A549 (cell line): ENCODE data around the gene ADGRD1. TPM values are rescaled to one million over a fixed set of nuclear protein-coding genes. Genes with fewer than 3 reads are reported as not detected.

Source experiments
- ATAC-seq, 2 experiments: fragments of 200-7000 bp in 1 of 2; fragments of >200 bp in 1 of 2; cut with Nextera tagmentation in 1 of 2; cut with Tn5 transposase in 1 of 2; 3 replicates each; pipeline versions ENCODE4 v1.8.0 to v1.9.1; 2018 to 2020; ENCODE audit warnings: mild to moderate bottlenecking in 1 of 2, moderate library complexity in 1 of 2
- CTCF ChIA-PET: fragments of 300-600 bp; sonication (Branson Sonifier 250); formaldehyde crosslinking; extraction: SDS; loops from one replicate; lab custom pipeline; 2021; ENCODE audit warnings: antibody characterized with exemption, inconsistent platforms; lab: Yijun Ruan, JAX
- POLR2A ChIA-PET: fragments of 350-600 bp; formaldehyde crosslinking; extraction: SDS; loops from one replicate; lab custom pipeline; 2021; ENCODE audit warnings: antibody characterized with exemption, inconsistent platforms; lab: Yijun Ruan, JAX
- DNase-seq, 2 experiments: peaks; one replicate each; pipeline versions ENCODE4 v3.0.0 to v3.0.0-alpha.2; 2011 to 2016; ENCODE audit warnings: low read depth in 1 of 2, low spot score in 1 of 2
- FAIRE-seq: peaks from 2 replicates; lab custom pipeline; 2011; peaks lifted over from hg19 to GRCh38; lab: Jason Lieb, UNC
- H3K27ac ChIP-seq, 2 experiments: fragments of >200 bp; sonication (Bioruptor Twin); formaldehyde crosslinking; 3 replicates each; pipeline ENCODE4 v1.5.1; 2016 to 2017
- H3K4me1 ChIP-seq: fragments of >200 bp; sonication (Bioruptor Twin); formaldehyde crosslinking; 3 replicates; pipeline ENCODE4 v1.6.1; 2016
- H3K4me2 ChIP-seq: fragments of >200 bp; sonication (Bioruptor Twin); formaldehyde crosslinking; 3 replicates; pipeline ENCODE4 v1.6.1; 2016
- H3K4me3 ChIP-seq: fragments of >200 bp; sonication (Bioruptor Twin); formaldehyde crosslinking; 3 replicates; pipeline ENCODE4 v1.5.1; 2016
- H3K9me3 ChIP-seq: fragments of >200 bp; sonication (Bioruptor Twin); formaldehyde crosslinking; 3 replicates; pipeline ENCODE4 v1.6.1; 2016
- ATOH8 ChIP-seq: fragments of 250-450 bp; sonication (Bioruptor Pico); IDR thresholded peaks from 2 replicates; pipeline ENCODE4 v1.5.0; 2020; ENCODE audit warnings: low read depth, mild to moderate bottlenecking, moderate library complexity
- BHLHE40 ChIP-seq: IDR thresholded peaks from 2 replicates; pipeline ENCODE4 v1.6.1; 2012; ENCODE audit warnings: low read depth, low read length, inconsistent platforms
- CBX8 ChIP-seq: fragments of 200-600 bp; sonication (generic); IDR thresholded peaks from 2 replicates; pipeline ENCODE4 v1.6.1; 2016
- CEBPB ChIP-seq, 2 experiments: fragments of >200 bp in 1 of 2; sonication (Bioruptor Twin) in 1 of 2; formaldehyde crosslinking in 1 of 2; IDR thresholded peaks; 2 replicates each; pipeline ENCODE4 v1.6.1; 2012 to 2016
- CHD2 ChIP-seq: fragments of 150-350 bp; IDR thresholded peaks from 2 replicates; pipeline ENCODE4 v1.6.1; 2014; ENCODE audit warnings: low read length; ENCODE audit not compliant: partially characterized antibody
- CHD4 ChIP-seq: fragments of 200-600 bp; sonication (generic); IDR thresholded peaks from 2 replicates; pipeline ENCODE4 v1.6.1; 2016; ENCODE audit warnings: antibody characterized with exemption, mild to moderate bottlenecking, borderline replicate concordance
- ELK1 ChIP-seq: fragments of 150-350 bp; IDR thresholded peaks from 2 replicates; pipeline ENCODE4 v1.6.1; 2014; ENCODE audit warnings: low read depth, mild to moderate bottlenecking, low read length
- EP300 ChIP-seq, 2 experiments: fragments of >200 bp; sonication (Bioruptor Twin); formaldehyde crosslinking; IDR thresholded peaks; 2 replicates in 1 of 2; 3 replicates in 1 of 2; pipeline ENCODE4 v1.6.1; 2016 to 2017
- FOSL2 ChIP-seq, 2 experiments: fragments of 450-650 bp in 1 of 2; fragments of >200 bp in 1 of 2; sonication (Bioruptor Twin) in 1 of 2; formaldehyde crosslinking; IDR thresholded peaks; 2 replicates each; pipeline versions ENCODE4 v1.5.0 to v1.6.1; 2016 to 2020; ENCODE audit warnings: mild to moderate bottlenecking in 1 of 2, moderate library complexity in 1 of 2
- HDAC2 ChIP-seq: fragments of 200-600 bp; sonication (generic); IDR thresholded peaks from 2 replicates; pipeline ENCODE4 v1.6.1; 2016
- HMGXB4 ChIP-seq: fragments of 250-450 bp; sonication (Bioruptor Pico); IDR thresholded peaks from 2 replicates; pipeline ENCODE4 v1.5.0; 2021; ENCODE audit warnings: mild to moderate bottlenecking, moderate library complexity, borderline replicate concordance
- HOXB13 ChIP-seq: fragments of 250-450 bp; sonication (Bioruptor Pico); IDR thresholded peaks from 2 replicates; pipeline ENCODE4 v1.5.0; 2020; ENCODE audit warnings: low read depth, mild to moderate bottlenecking, moderate library complexity
- JUN ChIP-seq, 2 experiments: fragments of >200 bp; sonication (Bioruptor Twin); formaldehyde crosslinking; IDR thresholded peaks; 2 replicates in 1 of 2; 3 replicates in 1 of 2; pipeline ENCODE4 v1.6.1; 2016 to 2017
- KDM1A ChIP-seq: fragments of 200-600 bp; sonication (generic); IDR thresholded peaks from 2 replicates; pipeline ENCODE4 v1.6.1; 2016; ENCODE audit warnings: low read depth, mild to moderate bottlenecking
- MAFK ChIP-seq: fragments of 450-650 bp; IDR thresholded peaks from 2 replicates; pipeline ENCODE4 v1.6.1; 2014; ENCODE audit not compliant: partially characterized antibody
- MAX ChIP-seq: IDR thresholded peaks from 2 replicates; pipeline ENCODE4 v1.6.1; 2012
- PHF8 ChIP-seq: fragments of 200-600 bp; sonication (generic); IDR thresholded peaks from 2 replicates; pipeline ENCODE4 v1.6.1; 2016; ENCODE audit warnings: low read depth, mild to moderate bottlenecking, antibody characterized with exemption, moderate library complexity, borderline replicate concordance
- POLR2A ChIP-seq: IDR thresholded peaks from 2 replicates; pipeline ENCODE4 v1.6.1; 2012; ENCODE audit warnings: mild to moderate bottlenecking, low read length
- RAD21 ChIP-seq, 2 experiments: fragments of >200 bp in 1 of 2; sonication (Bioruptor Twin) in 1 of 2; formaldehyde crosslinking in 1 of 2; IDR thresholded peaks in 1 of 2; conservative IDR thresholded peaks in 1 of 2; 2 replicates in 1 of 2; 3 replicates in 1 of 2; pipeline ENCODE4 v1.6.1; 2012 to 2018; ENCODE audit warnings: inconsistent platforms in 1 of 2
- SMC3 ChIP-seq: fragments of >200 bp; sonication (Bioruptor Twin); formaldehyde crosslinking; IDR thresholded peaks from 3 replicates; pipeline ENCODE4 v1.6.1; 2018; ENCODE audit warnings: inconsistent platforms
- SREBF2 ChIP-seq: fragments of 450-650 bp; IDR thresholded peaks from 2 replicates; pipeline ENCODE4 v1.6.1; 2014; ENCODE audit warnings: mild to moderate bottlenecking, moderate library complexity
- TFCP2L1 ChIP-seq: fragments of 250-450 bp; sonication (Bioruptor Pico); IDR thresholded peaks from 2 replicates; pipeline ENCODE4 v1.5.0; 2021; ENCODE audit warnings: mild to moderate bottlenecking
- TP53 ChIP-seq: fragments of 250-450 bp; sonication (Bioruptor Pico); IDR thresholded peaks from 2 replicates; pipeline ENCODE4 v1.5.0; 2021; ENCODE audit warnings: mild to moderate bottlenecking, moderate library complexity
- ZSCAN20 ChIP-seq: fragments of 250-450 bp; sonication (Bioruptor Pico); IDR thresholded peaks from 2 replicates; pipeline ENCODE4 v1.8.0; 2022; ENCODE audit warnings: mild to moderate bottlenecking, moderate library complexity
- WGBS: methylation state at CpG from one replicate; pipeline ENCODE4 v1.1.6; 2017; ENCODE audit errors: missing lambda C conversion rate; 5-methylcytosine and 5-hydroxymethylcytosine counted together
- polyA plus RNA-seq, 4 experiments: library from polyadenylated mRNA; depleted of rRNA in 3 of 4; stranded (reverse); fragments of >200 nt; fragmentation: RNase III in 1 of 4; extraction: RNeasy Plus Mini Kit Qiagen cat#74134 plus additional on column Dnase treatment in 1 of 4; gene quantifications; 2 replicates in 3 of 4; 3 replicates in 1 of 4; pipeline ENCODE4 v1.2.3, GENCODE V29; 2011 to 2017

The ADGRD1 gene
- polyA plus RNA-seq, 2 of the 4 experiments (the other 2 are of a cell fraction), result 0.36 to 1.5 TPM

GRCh38 chr12:130960787-130961186 is 7.1 kb downstream of the ADGRD1 start:
- DNase-seq (no peak), ATAC-seq (no peak), FAIRE-seq (no peak)
- H3K4me2 ChIP-seq, result no peak overlapping the region
- H3K4me1 ChIP-seq, result no peaks in the 10 kb centered on the region
- H3K4me3 ChIP-seq, result no peak overlapping the region
- no peaks in the 10 kb centered on the region for H3K9me3 ChIP-seq
- ChIA-PET CTCF (no interaction called here), POLR2A (no interaction called here)
- TF ChIP-seq CBX8 (no peak), ATOH8 (CRISPR knock-in tag) (no peak), TFCP2L1 (CRISPR knock-in tag) (no peak), CEBPB (IDR thresholded peaks at IDR 0.05) (no peak), PHF8 (no peak), MAX (no peak), BHLHE40 (no peak), MAFK (no peak), ZSCAN20 (CRISPR knock-in tag) (no peak), SREBF2 (no peak), POLR2A (no peak), RAD21 (conservative IDR thresholded peaks at IDR 0.05 in 1 of 2, IDR thresholded peaks at IDR 0.05 in 1 of 2) (no peak), SMC3 (no peak), HDAC2 (no peak), EP300 (IDR thresholded peaks at IDR 0.05) (no peak), CHD4 (no peak), ELK1 (no peak)
- 64% methylated on average over 8 of the region's 8 CpGs for WGBS
- no peak overlapping the region for H3K27ac ChIP-seq

GRCh38 chr12:130961921-130962451 is 8.3 kb downstream of the ADGRD1 start:
- POLR2A ChIA-PET, result no interaction called here
- WGBS, result 74% methylated on average over 9 of the region's 9 CpGs
- ATAC-seq, result no peak
- no peaks in the 10 kb centered on the region for H3K4me1 ChIP-seq
- TF ChIP-seq CHD2, result no peak
- no peak for TF ChIP-seq TP53 (CRISPR knock-in tag)
- TF ChIP-seq KDM1A, result no peak
- TF ChIP-seq POLR2A, result no peak
- no peak for TF ChIP-seq FOSL2 (IDR thresholded peaks at IDR 0.05)
- TF ChIP-seq FOSL2 (CRISPR knock-in tag; IDR thresholded peaks at IDR 0.05), result no peak
- TF ChIP-seq HMGXB4, result no peak
- TF ChIP-seq JUN (IDR thresholded peaks at IDR 0.05), result no peak
- no peak for TF ChIP-seq MAFK
- TF ChIP-seq HOXB13 (CRISPR knock-in tag), result no peak
- TF ChIP-seq, all 56 proteins: peak for 0
- CTCF ChIA-PET, result no interaction called here
- no peak overlapping the region for H3K4me3 ChIP-seq
- no peak overlapping the region for H3K27ac ChIP-seq
- FAIRE-seq (no peak), DNase-seq (no peak)
- H3K9me3 ChIP-seq, result no peaks in the 10 kb centered on the region
- no peak overlapping the region for H3K4me2 ChIP-seq
